ENCODE measurements around the gene SNED1.

Gene SNED1

DNA sequence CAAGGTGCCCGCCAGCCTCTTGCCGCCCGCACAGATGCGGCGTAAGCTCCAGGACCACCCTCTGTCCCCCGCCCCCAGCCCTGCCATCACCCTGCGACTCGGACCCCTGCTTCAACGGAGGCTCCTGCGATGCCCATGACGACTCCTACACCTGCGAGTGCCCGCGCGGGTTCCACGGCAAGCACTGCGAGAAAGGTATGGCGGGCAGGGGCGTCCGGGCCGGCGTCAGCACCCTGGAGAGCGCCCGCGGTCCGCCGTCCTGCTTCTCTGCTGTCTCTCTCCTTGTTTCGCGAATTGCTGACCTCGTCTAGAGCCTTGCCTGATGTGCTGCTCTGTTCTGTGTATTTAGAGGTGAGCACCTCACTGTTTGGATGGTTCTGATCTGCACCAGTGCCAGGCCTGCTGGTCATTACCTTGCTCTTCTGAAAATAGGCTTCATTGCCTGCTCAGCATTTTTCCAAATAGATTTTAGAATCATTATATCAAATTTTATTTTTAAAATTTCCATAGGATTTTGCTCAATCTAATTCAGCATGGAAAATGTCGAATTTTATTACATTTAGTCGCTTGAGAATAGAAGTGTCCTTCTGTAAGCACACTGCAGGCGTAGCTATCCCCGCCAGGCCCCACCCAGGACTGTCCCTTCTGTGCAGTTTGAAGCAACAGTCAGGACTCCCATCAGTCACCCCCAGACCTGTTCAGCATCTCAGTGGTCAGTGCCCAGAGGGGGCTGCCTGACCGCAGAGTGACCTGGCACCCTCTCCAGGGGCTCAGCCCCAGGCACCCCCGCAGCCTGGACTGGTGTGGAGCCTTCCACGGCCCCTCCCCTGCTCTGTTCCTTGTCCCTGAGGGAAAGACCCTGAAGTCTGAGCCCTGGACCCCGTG is 51.6 kb downstream of the SNED1 start:
- no peak for DNase-seq

DNA sequence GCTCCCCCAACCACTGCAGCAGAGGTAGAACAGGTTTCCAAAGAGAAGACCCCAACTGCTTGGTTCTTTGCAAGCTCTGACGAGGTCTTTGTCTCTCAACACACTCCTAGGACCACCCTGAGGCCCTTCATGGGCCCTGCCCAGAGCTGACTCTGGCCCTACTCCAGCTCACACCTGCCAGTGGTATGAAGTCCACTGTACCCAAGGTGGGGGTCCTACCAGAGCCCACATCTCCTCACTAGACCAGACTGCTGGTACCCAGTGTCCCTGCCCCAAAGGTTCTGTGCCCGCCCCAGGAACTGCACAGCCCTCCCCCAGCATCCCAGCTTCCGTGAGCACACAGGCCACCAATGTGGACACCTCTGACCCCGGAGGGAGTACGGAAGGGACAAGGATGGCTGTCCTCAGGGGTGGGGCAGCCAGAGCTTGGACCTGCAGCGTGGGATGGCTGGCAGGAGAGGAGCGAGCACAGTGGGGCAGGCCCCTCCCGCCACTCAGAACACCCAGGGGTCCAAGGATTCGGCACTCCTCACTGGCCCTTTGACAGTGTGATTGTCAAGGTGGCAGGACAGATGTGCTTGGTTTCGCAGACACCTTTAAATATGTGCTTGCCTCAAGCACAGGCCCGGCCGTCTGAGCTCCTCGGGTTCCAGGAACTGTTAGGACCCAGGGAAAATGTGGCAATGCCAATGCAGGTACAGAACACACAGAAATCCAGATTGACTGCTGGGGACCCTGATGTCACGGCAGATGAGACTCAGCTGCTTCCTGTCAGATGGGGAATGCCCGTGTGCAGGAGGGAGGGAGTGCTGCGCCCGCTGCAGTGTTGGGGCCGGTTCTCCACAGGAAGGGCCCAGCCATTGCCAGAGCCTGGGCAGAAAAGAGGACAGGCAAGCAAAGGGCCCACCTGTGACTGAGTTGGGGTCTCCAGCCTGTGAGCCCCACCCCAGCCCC is 52.5 kb downstream of the SNED1 start:
- no peak for DNase-seq

DNA sequence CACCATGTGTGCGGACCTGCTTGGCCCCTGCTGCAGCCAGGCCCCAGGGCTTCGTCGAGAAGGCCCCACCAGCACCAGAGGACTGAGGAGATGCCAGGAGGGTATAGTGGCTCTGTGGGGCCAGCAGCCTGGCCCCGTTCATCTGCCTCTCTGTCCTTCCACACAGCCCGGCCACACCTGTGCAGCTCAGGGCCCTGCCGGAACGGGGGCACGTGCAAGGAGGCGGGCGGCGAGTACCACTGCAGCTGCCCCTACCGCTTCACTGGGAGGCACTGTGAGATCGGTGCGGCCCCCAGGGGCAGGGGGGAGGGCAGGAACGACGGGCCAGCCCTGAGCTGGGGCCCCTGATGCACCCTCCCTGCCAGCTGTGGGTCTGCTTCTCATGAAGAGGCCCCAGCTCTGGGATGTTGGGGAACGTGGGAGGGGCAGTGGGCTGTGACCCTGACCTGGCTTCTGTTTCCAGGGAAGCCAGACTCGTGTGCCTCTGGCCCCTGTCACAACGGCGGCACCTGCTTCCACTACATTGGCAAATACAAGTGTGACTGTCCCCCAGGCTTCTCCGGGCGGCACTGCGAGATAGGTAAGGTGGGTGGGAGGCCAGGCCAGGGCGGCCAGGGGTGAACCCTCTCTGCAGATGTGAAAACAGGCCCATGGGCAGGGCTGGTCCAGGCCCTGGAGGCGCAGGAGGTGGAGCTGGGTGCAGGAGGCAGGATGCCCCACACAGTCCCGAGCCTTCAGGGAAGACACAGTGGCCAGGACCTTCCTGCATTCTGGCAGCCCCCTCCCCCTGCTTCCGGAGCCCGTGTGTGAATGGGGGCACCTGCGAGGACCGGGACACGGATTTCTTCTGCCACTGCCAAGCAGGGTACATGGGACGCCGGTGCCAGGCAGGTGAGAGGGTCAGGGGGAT is 53.4 kb downstream of the SNED1 start:
- no peak for DNase-seq

DNA sequence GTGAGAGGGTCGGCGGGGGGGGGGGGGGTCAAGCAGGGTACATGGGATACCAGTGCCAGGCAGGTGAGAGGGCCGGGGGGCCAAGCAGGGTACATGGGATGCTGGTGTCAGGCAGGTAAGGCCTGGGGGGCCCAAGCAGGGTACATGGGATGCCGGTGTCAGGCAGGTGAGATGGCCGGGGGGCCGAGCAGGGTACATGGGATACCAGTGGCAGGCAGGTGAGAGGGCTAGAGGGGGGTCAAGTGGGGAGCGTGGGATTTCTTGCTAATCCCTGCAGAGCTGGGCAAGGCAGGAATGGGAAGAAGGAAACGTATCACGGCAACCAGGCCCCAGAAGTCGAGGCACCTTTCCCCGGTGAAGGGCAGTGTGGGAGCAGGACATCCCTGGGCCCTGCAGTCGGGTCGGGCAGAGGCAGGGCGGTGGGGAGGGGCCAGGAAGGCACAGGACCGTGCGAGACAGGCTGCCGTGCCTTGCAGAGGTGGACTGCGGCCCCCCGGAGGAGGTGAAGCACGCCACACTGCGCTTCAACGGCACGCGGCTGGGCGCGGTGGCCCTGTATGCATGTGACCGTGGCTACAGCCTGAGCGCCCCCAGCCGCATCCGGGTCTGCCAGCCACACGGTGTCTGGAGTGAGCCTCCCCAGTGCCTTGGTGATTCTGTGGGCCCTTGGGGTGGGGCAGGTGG is 54.4 kb downstream of the SNED1 start:
- no peak for DNase-seq

DNA sequence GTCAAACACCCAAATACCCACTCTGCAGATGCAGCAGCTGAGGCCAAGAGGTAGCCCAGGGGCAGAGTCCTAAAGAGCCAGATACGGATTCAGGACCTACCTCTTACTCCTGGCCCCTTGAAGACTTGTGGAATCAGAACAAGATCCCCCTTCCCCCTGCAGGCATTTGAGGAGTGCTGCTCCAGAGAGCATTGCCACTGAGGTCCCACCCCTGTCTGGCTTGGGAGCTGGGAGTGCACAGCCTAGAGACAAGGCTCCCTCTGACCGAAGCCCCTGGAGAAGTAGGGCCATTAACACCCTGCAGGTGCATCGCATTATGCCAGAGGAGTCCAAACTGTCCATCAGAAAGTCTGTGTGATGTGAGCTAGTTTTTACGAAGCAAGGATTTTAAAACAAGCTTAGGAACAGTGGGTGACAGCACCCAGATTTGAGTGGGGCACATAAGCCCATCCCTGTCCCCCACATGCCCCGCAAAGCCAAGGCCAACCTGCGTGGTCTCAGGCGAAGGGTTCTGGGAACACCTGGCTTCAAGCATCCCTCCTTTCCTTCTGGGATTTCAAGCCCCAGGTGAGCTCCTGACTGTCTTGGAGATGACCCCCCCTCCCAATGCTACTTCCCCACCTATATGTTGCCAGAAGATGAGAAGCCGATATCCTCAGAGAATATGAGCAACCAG is 55.3 kb downstream of the SNED1 start:
- no peak for DNase-seq

DNA sequence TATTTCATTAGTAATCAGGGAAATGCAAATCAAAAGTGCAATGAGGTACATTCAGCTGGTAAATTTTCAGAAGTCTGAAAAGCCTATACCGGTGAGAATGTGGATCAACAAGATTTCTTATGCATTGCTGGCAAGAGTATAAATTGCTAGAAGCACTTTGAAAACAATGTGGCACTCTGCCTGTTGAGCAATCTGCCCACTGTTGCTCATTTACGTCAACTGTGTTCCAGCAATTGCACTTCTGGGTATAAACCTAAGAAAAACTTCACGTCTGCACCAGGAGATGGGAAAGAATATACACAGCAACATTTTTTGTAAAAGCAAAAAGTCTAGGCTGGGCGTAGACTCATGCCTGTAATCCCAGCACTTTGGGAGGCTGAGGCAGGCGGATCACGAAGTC is 62.9 kb downstream of the SNED1 start:
- DNase-seq = no peak

DNA sequence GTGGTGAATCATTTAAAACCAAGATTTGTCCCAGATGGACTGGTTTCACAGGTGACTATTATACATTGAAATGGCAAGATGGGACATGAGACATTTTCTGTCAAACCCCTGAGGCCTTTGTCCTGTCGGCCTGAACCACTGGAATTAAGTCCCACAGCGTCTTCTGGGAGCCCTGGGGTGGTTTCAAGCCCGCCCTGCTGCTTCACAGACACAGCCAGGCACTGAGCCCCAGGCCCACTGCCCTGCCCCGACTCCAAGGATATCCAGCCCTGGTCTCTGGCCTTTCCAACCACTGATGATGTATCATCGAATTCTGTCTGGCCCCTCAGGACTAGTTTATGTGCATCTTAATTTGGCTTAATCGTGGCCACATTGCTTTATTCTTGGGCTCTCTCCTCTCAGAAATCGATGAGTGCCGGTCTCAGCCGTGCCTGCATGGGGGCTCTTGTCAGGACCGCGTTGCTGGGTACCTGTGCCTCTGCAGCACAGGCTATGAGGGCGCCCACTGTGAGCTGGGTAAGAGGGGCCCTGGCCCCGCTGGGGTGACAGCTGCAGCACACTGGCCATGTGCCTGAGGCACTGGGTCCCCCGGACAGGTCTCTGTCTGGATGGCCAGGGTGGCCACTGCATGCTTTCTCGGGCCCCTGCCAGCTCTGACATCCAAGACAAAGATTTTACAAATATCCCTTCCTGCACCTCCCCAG is 64.1 kb downstream of the SNED1 start:
- DNase-seq = no peak

DNA sequence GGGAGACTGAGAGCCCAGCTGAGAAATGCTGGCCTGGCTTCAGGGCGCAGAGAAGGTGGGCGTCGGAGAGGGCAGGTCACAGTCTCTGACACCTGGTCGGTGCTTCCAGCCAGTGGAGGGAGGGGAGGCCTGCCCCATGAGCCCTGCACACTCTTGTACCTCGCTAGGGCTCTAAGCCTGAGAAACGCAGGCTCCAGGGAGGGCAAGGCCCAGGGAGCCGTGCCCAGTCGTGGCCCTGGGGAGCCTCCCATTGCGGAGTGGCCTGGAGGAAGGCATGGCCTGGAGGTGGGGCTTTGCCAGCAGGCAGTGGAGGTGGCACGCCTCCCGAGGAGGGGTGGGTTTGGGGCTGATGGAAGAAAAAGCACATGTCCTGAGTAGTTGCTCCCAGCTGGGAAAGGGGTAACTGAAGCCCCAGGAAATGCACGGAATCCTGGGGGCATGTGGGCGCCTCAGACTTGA is 64.7 kb downstream of the SNED1 start:
- DNase-seq = no peak

DNA sequence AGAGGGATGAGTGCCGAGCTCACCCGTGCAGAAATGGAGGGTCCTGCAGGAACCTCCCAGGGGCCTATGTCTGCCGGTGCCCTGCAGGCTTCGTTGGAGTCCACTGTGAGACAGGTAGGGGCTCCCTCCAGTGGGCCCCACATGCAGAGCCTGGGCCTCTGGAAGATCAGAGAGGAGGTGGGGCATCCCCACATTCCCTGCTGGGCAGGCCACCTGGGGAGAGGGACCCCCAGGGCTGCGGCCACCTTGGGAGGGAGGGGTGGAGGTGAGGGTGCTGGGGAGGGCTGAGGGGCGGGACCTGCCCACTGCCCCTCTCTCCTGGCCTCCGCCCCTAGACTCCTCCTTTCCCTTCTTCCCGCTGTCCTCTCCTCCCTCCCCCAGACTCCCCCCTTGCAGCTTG is 65.2 kb downstream of the SNED1 start:
- DNase-seq = peak in 1 of 2 experiments; percentile 6

DNA sequence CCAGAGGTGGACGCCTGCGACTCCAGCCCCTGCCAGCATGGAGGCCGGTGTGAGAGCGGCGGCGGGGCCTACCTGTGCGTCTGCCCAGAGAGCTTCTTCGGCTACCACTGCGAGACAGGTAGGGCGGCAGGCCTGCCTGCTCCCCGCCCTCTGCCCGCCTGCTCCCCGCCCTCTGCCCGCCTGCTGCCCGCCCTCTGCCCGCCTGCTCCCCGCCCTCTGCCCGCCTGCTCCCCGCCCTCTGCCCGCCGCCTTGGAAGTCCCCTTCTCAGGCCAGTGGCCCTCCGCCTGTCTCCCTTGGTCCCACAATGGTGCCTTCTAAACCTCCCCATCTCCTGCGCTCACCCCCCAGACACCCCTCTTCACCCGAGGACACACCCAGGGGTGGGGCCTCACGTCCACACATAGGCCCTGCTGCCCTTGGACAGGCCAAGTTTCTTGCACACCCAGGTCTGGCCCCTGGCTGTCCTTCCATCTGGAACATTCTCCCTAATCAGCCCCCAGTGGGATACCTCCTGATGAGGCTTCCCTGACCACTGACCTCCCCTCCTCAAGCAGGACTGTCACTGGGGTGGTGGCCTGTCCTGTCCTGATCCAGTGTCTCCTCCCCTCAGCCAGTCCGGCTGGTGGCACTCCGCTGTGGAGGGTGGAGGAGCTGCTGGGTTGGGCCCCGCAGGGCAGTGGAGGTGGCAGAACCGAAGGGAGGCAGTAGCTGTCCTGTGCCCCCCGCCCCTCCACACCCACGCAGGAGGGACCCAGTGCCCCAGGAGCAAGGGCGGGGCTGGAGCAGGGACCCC is 65.8 kb downstream of the SNED1 start:
- DNase-seq = no peak

DNA sequence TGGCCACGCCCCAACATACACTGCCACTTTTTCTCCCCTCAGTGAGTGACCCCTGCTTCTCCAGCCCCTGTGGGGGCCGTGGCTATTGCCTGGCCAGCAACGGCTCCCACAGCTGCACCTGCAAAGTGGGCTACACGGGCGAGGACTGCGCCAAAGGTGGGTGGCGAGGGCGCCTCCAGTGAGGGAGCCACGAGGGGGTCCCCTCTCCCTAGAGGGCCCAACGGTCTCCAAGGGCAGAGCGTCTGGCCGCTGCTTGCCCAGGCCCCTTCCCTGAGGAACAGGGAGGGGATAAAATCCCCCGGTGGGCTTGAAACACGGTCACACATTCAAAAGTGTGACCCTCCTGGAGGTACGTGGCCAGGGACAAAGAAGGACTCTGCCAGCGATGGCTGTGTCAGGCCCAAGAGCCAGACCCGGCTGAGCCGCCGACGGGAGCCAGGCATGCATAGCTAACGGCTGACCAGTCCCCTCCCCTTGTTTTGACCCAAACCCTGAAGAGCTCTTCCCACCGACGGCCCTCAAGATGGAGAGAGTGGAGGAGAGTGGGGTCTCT is 66.5 kb downstream of the SNED1 start:
- no peak for DNase-seq

DNA sequence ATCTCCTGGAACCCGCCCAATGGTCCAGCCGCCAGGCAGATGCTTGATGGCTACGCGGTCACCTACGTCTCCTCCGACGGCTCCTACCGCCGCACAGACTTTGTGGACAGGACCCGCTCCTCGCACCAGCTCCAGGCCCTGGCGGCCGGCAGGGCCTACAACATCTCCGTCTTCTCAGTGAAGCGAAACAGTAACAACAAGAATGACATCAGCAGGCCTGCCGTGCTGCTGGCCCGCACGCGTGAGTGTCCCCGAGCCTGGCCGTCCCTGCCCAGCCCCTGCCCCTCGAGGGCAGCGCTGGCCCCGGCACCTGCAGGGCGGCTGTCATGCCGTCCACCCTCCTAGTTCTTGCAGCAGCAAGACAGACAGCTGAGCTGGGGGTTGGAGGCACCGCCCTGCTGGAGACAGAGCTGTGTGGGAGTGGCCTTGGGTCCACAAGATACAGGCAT is 67.0 kb downstream of the SNED1 start:
- no peak for DNase-seq

DNA sequence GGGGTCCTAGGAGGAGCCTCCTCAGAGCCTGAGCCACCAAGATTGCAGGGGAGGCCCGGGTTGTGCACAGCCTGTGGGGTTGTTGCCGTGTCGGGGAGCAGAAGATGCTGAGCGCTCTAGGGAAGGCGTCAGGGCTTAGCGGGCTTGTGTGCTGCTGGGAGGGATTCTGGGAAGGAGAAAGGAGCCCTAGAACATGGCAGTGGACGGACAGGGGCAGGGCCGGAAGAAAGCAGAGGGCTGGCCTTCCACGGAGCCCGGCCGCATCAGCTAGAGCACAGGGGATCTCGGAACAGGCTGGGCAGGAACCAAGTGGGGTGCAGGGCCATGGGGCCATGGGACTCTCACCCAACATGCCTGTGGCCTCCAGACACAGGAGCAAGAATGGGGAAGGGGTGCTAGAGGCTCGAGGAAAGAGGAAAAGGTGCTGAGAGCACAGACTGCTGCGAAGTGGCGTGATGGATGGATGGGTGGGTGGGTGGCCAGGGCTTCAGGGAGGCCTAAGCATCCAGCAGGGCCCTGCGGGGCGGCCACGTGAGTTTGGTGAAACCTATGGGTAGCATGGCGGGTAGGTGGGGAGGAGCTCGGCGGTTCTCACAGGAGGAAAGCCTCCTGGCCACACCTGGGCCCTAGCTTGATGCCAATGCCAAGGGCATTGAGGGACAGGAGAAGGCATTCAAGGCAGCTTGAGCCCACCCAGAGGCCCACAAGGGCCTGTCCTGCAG is 67.9 kb downstream of the SNED1 start:
- DNase-seq = no peak

DNA sequence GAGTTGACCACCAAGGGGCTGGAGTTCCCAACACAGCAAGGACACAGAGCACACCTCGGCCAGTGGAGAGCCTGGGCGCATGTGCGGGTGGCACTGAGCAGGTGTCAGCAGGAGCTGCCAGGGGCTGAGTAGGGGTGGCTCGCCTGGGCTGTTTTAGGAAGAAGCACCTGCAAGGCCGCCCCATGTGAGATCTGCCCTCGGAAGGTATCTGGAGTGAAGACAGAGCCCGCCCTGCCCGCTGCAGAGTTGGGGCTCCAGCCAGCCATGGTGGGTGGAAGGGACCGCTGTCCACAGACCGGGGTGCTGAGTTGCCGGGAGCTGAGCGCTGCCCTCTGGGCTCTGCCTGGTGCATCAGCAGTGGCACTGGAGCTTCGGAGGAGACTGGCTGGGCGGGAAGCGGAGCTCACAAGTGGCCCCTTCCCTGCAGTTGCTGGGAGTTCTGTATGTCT is 68.5 kb downstream of the SNED1 start:
- no peak for DNase-seq

DNA sequence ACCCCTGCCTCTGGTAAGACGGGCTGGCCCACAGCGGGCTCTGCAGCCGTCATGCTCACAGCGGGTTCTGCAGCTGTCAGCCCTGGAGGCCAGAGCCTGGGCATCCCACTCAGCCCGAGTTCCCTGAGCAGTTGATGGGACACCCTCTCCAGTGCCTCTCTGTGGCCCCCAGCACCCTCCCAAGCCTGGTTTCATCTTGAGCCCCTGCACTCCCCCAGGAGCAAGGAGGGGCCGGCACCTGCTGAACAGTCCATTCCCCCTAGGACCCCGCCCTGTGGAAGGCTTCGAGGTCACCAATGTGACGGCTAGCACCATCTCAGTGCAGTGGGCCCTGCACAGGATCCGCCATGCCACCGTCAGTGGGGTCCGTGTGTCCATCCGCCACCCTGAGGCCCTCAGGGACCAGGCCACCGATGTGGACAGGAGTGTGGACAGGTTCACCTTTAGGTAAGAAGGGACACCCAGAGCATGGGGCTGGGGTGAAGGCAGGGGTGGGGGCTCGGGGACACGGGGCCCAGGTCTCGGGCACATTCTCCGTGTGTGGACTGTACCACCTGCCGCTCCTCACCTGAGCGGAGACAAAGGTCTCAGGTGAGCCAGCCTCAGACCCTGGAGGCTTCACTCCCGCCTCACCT is 69.2 kb downstream of the SNED1 start:
- DNase-seq = no peak

DNA sequence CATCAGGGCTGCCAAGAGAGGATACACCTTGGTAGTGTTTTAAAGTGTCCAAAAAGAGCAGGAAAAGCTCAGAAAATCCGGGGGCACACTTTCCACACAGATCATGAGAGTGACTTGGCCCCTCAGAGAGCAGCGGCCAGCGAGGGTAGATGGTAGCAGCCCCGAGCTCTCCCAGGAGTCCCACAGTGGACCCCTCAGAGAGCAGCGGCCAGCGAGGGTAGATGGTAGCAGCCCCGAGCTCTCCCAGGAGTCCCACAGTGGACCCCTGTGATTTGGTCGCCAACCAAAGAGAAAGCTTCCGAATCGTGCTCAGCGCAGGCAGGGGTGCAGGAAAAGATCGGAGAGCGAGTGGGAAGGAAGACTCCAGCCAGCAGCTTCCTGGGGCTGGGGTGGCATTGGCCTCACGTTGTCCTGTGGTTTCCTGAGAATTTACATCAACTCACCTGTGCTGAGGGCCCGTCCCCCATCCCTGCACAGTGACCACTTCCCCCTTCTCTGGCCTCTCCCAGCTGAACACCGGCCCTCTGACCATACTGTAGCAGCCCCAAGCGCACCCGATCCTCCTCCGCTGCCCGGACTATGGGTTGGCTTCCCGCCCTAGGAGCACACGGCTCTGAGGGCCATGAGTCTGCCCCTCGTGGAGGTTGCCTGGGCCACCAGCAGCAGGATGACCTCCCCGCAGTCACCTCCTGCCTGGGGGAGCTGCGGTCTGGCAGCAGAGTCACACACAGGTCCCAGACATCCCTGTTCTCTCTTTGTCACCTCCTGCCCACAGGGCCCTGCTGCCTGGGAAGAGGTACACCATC is 69.9 kb downstream of the SNED1 start:
- DNase-seq = no peak

All from NCI-H524 (cell line).